ENCODE results near the gene ERVMER34-1.

Gene ERVMER34-1

DNA sequence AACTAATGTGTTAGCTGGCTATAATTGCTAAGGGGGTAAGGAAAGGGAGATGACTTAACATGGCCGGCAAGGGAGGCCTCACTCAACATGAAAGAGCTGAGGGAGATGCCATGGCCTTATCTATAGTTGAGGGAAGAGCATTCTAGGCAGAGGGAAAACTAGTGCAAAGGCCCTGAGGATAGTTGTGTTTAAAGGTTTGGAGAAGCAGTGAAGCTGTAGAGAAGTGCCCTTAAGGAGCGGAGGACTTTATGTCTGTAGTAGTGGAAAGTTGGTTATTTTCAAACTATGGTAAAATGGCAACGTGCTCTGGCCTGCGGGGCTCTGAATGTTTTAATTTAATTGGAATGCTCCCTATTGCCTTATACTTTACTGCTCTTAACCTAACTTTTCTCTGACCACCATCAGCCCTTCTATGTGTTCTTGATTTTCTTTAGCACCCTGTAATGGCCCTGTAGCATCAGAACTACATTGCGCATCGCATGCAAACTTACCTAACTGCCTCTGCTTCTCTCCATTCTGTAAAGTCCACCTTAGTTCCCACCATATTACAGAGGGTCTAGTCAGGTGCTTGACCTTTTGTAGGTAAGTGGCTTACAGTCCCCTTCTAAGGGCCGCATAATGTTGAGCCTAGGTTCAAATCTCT is 35.8 kb downstream of the ERVMER34-1 start:
- Histone ChIP-seq H3K27me3 (ENCODE audit: insufficient read depth, low read depth) (no peaks in the 10 kb centered on the region), H3K4me1 (ENCODE audit: low read depth, poor library complexity, severe bottlenecking) (peaks cover 28% of the 10 kb centered on the region), H4K20me1 (ENCODE audit: insufficient read depth) (no peaks in the 10 kb centered on the region), H2AFZ (ENCODE audit: low read depth) (no peak overlapping the region), H3K9ac (no peak overlapping the region), H3K27ac (peak overlapping the region; percentile 11; the same call in 1 of the 2 replicates), H3K36me3 (ENCODE audit: insufficient read depth) (peaks cover 23% of the 10 kb centered on the region; the same call in 1 of the 2 replicates), H3K4me2 (0 out of 2 replicates have a peak overlapping the region, but pooled peaks have one; percentile 9), H3K4me3 (IDR thresholded peaks at IDR 0.05; ENCODE audit: insufficient read depth, low read depth, low read length) (no peak overlapping the region), H3K79me2 (ENCODE audit: insufficient read depth, low read depth) (peaks cover 22% of the 10 kb centered on the region)
- TF ChIP-seq, protein P1, sequence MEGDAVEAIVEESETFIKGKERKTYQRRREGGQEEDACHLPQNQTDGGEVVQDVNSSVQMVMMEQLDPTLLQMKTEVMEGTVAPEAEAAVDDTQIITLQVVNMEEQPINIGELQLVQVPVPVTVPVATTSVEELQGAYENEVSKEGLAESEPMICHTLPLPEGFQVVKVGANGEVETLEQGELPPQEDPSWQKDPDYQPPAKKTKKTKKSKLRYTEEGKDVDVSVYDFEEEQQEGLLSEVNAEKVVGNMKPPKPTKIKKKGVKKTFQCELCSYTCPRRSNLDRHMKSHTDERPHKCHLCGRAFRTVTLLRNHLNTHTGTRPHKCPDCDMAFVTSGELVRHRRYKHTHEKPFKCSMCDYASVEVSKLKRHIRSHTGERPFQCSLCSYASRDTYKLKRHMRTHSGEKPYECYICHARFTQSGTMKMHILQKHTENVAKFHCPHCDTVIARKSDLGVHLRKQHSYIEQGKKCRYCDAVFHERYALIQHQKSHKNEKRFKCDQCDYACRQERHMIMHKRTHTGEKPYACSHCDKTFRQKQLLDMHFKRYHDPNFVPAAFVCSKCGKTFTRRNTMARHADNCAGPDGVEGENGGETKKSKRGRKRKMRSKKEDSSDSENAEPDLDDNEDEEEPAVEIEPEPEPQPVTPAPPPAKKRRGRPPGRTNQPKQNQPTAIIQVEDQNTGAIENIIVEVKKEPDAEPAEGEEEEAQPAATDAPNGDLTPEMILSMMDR (conservative IDR thresholded peaks at IDR 0.05; ENCODE audit: low read depth, low read length): no peak

DNA sequence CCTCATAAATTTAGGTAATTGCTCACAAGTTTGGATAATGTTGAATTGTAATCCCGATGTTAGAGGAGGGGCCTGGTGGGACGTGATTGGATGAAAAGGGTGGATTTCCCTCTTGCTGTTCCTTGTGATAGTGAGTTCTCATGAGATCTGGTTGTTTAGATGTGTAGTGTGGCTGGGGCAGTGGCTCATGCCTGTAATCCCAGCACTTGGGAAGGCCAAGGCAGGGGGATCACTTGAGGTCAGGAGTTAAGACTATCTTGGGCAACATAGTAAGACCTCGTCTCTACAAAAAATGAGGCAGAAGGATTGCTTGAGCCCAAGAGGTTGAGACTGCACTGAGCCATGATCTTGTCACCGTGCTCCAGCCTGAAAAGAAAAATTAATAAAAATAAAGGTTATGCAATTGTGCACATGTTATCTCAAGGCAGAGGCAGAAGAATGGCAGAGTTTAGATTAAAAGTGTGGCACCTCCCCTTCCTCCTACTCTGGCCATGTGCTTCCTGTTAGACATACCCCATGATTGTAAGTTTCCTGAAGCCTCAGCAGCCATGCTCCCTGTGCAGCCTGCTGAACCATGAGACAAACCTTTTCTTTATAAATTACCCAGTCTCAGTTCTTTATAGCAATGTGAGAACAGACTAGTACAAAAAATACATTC is 36.5 kb downstream of the ERVMER34-1 start:
- Histone ChIP-seq H3K79me2 (ENCODE audit: insufficient read depth, low read depth) (peaks cover 22% of the 10 kb centered on the region), H3K4me1 (ENCODE audit: low read depth, poor library complexity, severe bottlenecking) (peaks cover 28% of the 10 kb centered on the region), H3K9ac (no peak overlapping the region), H3K36me3 (ENCODE audit: insufficient read depth) (peaks cover 23% of the 10 kb centered on the region; the same call in 1 of the 2 replicates), H4K20me1 (ENCODE audit: insufficient read depth) (no peaks in the 10 kb centered on the region), H3K27ac (peak overlapping the region; percentile 11; the same call in 1 of the 2 replicates), H3K4me2 (peak overlapping the region; percentile 70), H3K4me3 (IDR thresholded peaks at IDR 0.05; ENCODE audit: insufficient read depth, low read depth, low read length) (no peak overlapping the region), H3K27me3 (ENCODE audit: insufficient read depth, low read depth) (no peaks in the 10 kb centered on the region), H2AFZ (ENCODE audit: low read depth) (no peak overlapping the region)
- TF ChIP-seq, protein P1 (conservative IDR thresholded peaks at IDR 0.05; ENCODE audit: low read depth, low read length): no peak

DNA sequence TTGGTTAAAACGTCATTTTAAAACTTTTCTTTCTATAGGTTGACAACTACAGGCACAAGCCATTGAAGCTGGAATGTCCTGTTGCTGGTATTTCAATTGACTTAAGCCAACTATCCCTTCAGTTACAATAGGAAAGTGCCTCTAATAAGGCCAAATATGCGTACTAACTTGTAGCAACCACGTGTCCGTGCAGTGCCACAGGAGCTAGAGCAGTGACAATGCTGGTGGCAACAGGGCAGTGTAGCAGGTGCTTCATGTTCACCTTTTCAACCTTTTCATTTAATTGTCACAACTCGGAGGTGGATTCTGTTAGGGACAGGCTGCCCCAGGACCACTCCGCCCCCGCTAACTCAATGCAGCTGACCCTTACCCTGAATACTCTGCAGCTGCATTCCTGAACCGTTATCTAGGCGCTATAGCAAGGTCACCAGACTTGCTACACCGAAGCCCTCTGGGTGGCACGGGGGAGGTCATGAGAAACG is 37.7 kb downstream of the ERVMER34-1 start:
- Histone ChIP-seq H2AFZ (ENCODE audit: low read depth) (peak overlapping the region; percentile 51; the same call in 1 of the 2 replicates), H3K36me3 (ENCODE audit: insufficient read depth) (peaks cover 23% of the 10 kb centered on the region; the same call in 1 of the 2 replicates)
- TF ChIP-seq, protein P1 (conservative IDR thresholded peaks at IDR 0.05; ENCODE audit: low read depth, low read length): no peak

DNA sequence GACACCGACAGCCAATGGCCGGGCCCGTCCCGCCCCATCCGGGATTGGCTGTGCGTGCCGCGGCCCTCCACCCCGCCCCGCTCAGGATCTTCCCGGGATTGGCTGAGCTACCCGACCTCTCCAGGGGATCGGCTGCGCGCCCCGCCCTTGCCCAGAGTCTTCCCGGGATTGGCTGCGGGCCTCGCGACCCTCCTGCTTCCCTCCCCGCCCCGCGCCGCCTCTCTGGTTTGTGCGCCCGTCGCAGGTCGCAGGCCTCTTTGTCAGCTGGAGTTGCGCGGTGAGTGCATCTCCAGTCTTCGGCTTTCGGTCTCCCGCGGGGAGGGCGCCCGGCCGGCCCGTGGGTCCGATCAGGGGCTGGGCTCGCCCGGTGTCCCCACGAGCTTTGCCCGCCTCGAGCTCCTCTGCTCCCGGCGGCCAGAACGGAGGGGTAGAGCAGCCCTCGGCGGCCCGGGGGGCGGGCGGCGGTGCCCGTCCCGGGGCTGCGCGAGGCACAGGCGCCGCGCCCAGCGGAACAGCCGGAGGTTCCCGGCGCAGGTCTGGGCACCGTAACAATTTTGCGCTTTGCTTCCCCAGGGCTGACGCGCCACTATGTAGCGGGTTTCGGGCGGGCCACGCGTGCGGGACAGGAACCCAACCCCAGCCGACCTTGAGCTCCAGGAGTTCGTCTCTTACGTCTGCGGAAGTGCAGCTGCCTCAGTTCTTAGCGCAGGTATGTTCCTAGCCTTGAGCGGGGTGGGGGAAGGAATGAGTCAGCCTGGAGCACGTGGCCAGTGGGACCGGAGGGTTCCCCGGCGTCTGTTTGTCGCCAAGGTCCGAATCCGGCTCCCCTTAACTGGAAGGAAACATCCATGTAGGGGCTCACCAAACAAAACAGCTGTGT is 38.7 kb downstream of the ERVMER34-1 start:
- TF ChIP-seq, protein P1 (conservative IDR thresholded peaks at IDR 0.05; ENCODE audit: low read depth, low read length): no peak
- Histone ChIP-seq H3K27me3 (ENCODE audit: insufficient read depth, low read depth) (no peaks in the 10 kb centered on the region), H3K79me2 (ENCODE audit: insufficient read depth, low read depth) (peaks cover 22% of the 10 kb centered on the region), H3K4me1 (ENCODE audit: low read depth, poor library complexity, severe bottlenecking) (peaks cover 28% of the 10 kb centered on the region), H3K9ac (peak overlapping the region; percentile 94), H3K27ac (peak overlapping the region; percentile 75), H3K4me3 (IDR thresholded peaks at IDR 0.05; ENCODE audit: insufficient read depth, low read depth, low read length) (peak overlapping the region; percentile 84), H3K4me2 (peak overlapping the region; percentile 70), H3K36me3 (ENCODE audit: insufficient read depth) (peaks cover 23% of the 10 kb centered on the region; the same call in 1 of the 2 replicates), H4K20me1 (ENCODE audit: insufficient read depth) (no peaks in the 10 kb centered on the region), H2AFZ (ENCODE audit: low read depth) (peak overlapping the region; percentile 82)

More for the DNA sequence above, 37.7 kb downstream of the ERVMER34-1 start:
- Histone ChIP-seq H3K79me2 (ENCODE audit: insufficient read depth, low read depth) (peaks cover 22% of the 10 kb centered on the region), H4K20me1 (ENCODE audit: insufficient read depth) (no peaks in the 10 kb centered on the region), H3K27me3 (ENCODE audit: insufficient read depth, low read depth) (no peaks in the 10 kb centered on the region), H3K27ac (peak overlapping the region; percentile 75), H3K4me3 (IDR thresholded peaks at IDR 0.05; ENCODE audit: insufficient read depth, low read depth, low read length) (peak overlapping the region; percentile 84), H3K9ac (peak overlapping the region; percentile 94), H3K4me2 (peak overlapping the region; percentile 70), H3K4me1 (ENCODE audit: low read depth, poor library complexity, severe bottlenecking) (peaks cover 28% of the 10 kb centered on the region)

All from KMS-11 (cell line).